RWPE2 (cell line): ENCODE data around the gene AQP9.

Experiments
- ATAC-seq: fragments of 200-7000 bp; cut with Tn5 transposase; 3 replicates; pipeline ENCODE4 v1.9.1; 2021; ENCODE audit warnings: low read depth
- DNase-seq: peaks from one replicate; pipeline ENCODE4 v3.0.0-alpha.2; 2020; ENCODE audit warnings: low spot score
- H3K27ac ChIP-seq: fragments of 450-650 bp; 2 replicates; pipeline ENCODE4 v1.5.1; 2017; ENCODE audit warnings: mild to moderate bottlenecking; ENCODE audit not compliant: poor library complexity, severe bottlenecking
- H3K27me3 ChIP-seq: fragments of 250-450 bp; sonication (Bioruptor Pico); 2 replicates; pipeline ENCODE4 v1.5.1; 2021; ENCODE audit warnings: mild to moderate bottlenecking, moderate library complexity; ENCODE audit not compliant: insufficient read depth, poor library complexity, severe bottlenecking
- H3K36me3 ChIP-seq: fragments of 250-450 bp; sonication (Bioruptor Pico); 2 replicates; pipeline ENCODE4 v1.5.1; 2020; ENCODE audit warnings: low read depth, mild to moderate bottlenecking, moderate library complexity
- H3K4me1 ChIP-seq: fragments of 250-450 bp; sonication (Bioruptor Pico); 2 replicates; pipeline ENCODE4 v1.5.1; 2021; ENCODE audit warnings: mild to moderate bottlenecking, moderate library complexity; ENCODE audit not compliant: insufficient read depth, poor library complexity, severe bottlenecking
- H3K4me3 ChIP-seq: fragments of 250-450 bp; sonication (Bioruptor Pico); 2 replicates; pipeline ENCODE4 v1.5.1; 2021; ENCODE audit warnings: mild to moderate bottlenecking, moderate library complexity; ENCODE audit not compliant: severe bottlenecking
- H3K9me3 ChIP-seq: fragments of 250-450 bp; sonication (Bioruptor Pico); 2 replicates; pipeline ENCODE4 v1.5.1; 2021; ENCODE audit warnings: mild to moderate bottlenecking, moderate library complexity; ENCODE audit not compliant: severe bottlenecking
- CTCF ChIP-seq: fragments of 450-650 bp; IDR thresholded peaks from one replicate; pipeline ENCODE4 v1.5.1; 2017; ENCODE audit warnings: mild to moderate bottlenecking, moderate library complexity; ENCODE audit not compliant: poor library complexity, severe bottlenecking

Gene AQP9

DNA sequence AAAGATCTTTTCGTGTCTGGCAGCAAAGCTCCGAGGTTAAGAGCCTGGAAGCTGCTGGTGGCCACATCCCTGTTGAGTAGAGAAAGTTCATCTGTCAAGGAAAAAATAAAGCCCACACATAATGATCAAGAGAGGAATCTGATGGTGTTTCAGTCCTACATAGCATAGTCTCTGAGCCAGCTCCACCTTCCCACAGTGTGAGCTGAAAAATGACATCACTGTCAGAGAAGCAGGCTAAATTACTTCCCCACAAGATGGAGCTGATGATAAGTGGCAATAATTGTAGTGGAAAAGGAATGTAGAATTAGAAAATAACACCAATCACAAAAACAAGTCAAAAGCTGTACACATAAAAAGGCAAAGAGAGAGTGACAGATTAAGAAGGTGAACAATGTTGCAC, 84.5 kb downstream of the AQP9 start:
- Histone ChIP-seq H3K9me3 (no peaks in the 10 kb centered on the region), H3K27me3 (no peaks in the 10 kb centered on the region), H3K4me3 (no peak overlapping the region), H3K4me1 (no peaks in the 10 kb centered on the region), H3K36me3 (no peaks in the 10 kb centered on the region), H3K27ac (no peak overlapping the region)
- DNase-seq = no peak
- TF ChIP-seq CTCF = peak; percentile 34
- ATAC-seq = no peak

DNA sequence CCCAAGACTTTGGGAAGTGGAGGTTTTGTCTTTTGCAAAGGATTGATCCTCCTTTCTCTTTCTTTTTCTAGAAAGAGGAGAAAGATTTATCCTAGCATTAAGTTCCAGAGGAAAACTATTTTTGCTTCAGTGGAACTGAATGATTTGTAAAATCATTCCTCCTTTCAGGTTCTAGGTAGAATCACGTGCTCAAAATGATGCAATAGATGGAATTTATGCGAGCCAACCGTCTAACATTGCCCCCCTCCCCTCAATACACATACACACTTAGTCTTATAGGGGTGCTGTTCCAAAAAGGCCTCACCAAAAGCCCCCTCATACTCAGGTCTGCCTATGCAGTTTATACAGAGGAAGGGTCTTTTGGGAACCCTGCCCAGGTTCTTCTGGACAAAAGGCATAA, 85.3 kb downstream of the AQP9 start:
- Histone ChIP-seq H3K9me3 (no peaks in the 10 kb centered on the region), H3K36me3 (no peaks in the 10 kb centered on the region), H3K4me1 (peaks cover 1% of the 10 kb centered on the region), H3K27me3 (no peaks in the 10 kb centered on the region), H3K27ac (no peak overlapping the region), H3K4me3 (no peak overlapping the region)
- DNase-seq (no peak), ATAC-seq (no peak)
- no peak for TF ChIP-seq CTCF

DNA sequence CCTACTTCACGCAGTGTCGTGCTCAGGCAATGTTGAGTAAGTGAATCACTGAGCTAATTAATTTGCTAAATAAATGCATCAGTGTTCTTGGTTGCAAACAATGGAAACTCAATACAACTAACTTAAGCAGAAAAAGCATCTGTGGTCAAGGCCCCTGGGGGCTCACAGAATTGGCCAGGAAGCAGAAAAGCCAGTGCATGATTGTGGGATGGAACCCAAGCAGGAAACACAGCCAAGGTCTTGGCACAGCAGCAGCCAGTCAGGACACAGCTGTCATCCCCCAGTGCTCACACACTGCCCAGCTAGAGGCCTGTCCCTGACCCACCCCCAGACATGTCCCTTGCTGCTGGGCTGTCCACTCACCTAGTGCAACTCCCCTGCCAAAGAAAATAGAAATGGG, 85.9 kb downstream of the AQP9 start:
- H3K4me3 ChIP-seq = no peak overlapping the region
- no peak overlapping the region for H3K27ac ChIP-seq
- no peaks in the 10 kb centered on the region for H3K27me3 ChIP-seq
- no peaks in the 10 kb centered on the region for H3K9me3 ChIP-seq
- no peak for DNase-seq
- no peak for ATAC-seq
- TF ChIP-seq CTCF = no peak
- no peaks in the 10 kb centered on the region for H3K36me3 ChIP-seq
- H3K4me1 ChIP-seq = peaks cover 8% of the 10 kb centered on the region

GRCh38 chr15:58227706-58228543, 89.7 kb downstream of the AQP9 start:
- peaks cover 22% of the 10 kb centered on the region for H3K4me1 ChIP-seq
- peak; percentile 100 for TF ChIP-seq CTCF
- no peak for DNase-seq
- ATAC-seq = peak; percentile 68
- H3K27me3 ChIP-seq = no peaks in the 10 kb centered on the region
- H3K4me3 ChIP-seq = no peak overlapping the region
- H3K9me3 ChIP-seq = no peaks in the 10 kb centered on the region
- H3K27ac ChIP-seq = peak overlapping the region; percentile 14
- H3K36me3 ChIP-seq = no peaks in the 10 kb centered on the region

DNA sequence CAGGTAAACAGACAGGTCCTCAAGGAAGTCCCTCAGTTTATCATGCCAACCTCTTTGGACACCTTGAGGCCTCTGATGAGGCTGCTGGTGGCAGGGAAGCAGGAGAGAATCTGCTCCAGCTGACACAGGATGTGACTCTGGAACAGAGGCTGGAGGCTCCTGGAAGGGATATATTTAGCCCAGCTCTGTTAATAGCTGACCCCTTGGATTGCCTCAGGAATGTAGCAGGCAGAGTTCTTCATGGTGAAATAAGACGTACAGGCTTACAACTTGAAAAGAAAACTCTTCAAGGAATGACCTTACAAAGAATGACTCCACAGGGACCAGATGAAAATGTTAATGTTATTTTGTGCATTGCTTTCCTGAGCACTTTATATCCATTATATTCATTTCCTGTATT, 90.5 kb downstream of the AQP9 start:
- no peak overlapping the region for H3K4me3 ChIP-seq
- H3K9me3 ChIP-seq = no peaks in the 10 kb centered on the region
- H3K4me1 ChIP-seq = peaks cover 30% of the 10 kb centered on the region
- H3K36me3 ChIP-seq = no peaks in the 10 kb centered on the region
- TF ChIP-seq CTCF = no peak
- peak overlapping the region; percentile 14 for H3K27ac ChIP-seq
- ATAC-seq = peak; percentile 45; the same call in 2 of the 3 replicates
- no peaks in the 10 kb centered on the region for H3K27me3 ChIP-seq
- no peak for DNase-seq
